ENCODE results near the gene USPL1.

DNA sequence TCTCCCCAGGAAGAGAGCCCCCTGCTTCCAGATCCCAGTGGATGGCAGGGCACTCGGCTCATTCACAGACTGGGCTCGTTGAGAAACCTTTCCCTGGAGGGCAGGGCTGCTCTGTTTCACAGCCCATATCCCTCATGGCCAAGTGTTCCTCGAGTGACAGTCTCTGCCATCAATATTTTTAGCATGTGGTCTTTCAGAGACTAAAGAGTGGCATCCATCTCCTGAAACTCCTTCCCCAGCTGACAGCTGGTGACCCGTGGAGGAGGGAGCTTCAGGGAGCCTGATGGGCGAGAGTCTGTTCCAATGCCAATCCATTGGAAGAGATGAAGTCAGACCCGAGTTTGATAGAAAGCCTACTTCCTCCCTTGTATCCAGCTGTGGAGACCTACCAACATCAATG lies 86.9 kb downstream of the USPL1 start:
- no peak for TF ChIP-seq POLR2A (IDR thresholded peaks at IDR 0.05; ENCODE audit: extremely low read depth, insufficient read length)
- TF ChIP-seq, protein P1, sequence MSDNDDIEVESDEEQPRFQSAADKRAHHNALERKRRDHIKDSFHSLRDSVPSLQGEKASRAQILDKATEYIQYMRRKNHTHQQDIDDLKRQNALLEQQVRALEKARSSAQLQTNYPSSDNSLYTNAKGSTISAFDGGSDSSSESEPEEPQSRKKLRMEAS (IDR thresholded peaks at IDR 0.05; ENCODE audit: low read depth, low read length): no peak
